Stimulated activated CD8-positive, alpha-beta memory T cell treated with anti-CD3 and anti-CD28 coated beads, Interleukin-4, amount 100 ng/mL, for 48 hours (primary cell): Measurements from ENCODE around the gene ROCK2.
"Not testable (repeated sequence)": the region's sequence is repeated elsewhere in the genome, so short reads cannot be mapped to it uniquely, and the experiment has no call there.

Experiments used
- DNase-seq: peaks from one replicate; pipeline ENCODE4 v3.0.0-alpha.2; 2020

Gene ROCK2

GRCh38 chr2:11305958-11306357 lies 38.5 kb downstream of the ROCK2 start:
- DNase-seq: no peak

GRCh38 chr2:11305338-11305737 lies 39.1 kb downstream of the ROCK2 start:
- no peak for DNase-seq

GRCh38 chr2:11304476-11304875 lies 40.0 kb downstream of the ROCK2 start:
- DNase-seq: no peak

GRCh38 chr2:11303290-11304013 lies 41.0 kb downstream of the ROCK2 start:
- DNase-seq: no peak

- DNase-seq: no peak
Observed at GRCh38 chr2:11299439-11299838, 45.0 kb downstream of the ROCK2 start.

- DNase-seq: no peak
Observed at GRCh38 chr2:11298592-11298991, 45.8 kb downstream of the ROCK2 start.

- no peak for DNase-seq
Observed at GRCh38 chr2:11296401-11296800, 48.0 kb downstream of the ROCK2 start.

GRCh38 chr2:11292464-11293255 lies 51.8 kb downstream of the ROCK2 start:
- DNase-seq: no peak

- no peak for DNase-seq
Observed at GRCh38 chr2:11290713-11291112, 53.7 kb downstream of the ROCK2 start.

GRCh38 chr2:11290211-11290610 lies 54.2 kb downstream of the ROCK2 start:
- DNase-seq: no peak

GRCh38 chr2:11288431-11288830 lies 56.0 kb downstream of the ROCK2 start:
- DNase-seq: no peak

- no peak for DNase-seq
Observed at GRCh38 chr2:11286749-11287148, 57.7 kb downstream of the ROCK2 start.

GRCh38 chr2:11286323-11286722 lies 58.1 kb downstream of the ROCK2 start:
- no peak for DNase-seq

GRCh38 chr2:11285499-11285898 lies 58.9 kb downstream of the ROCK2 start:
- no peak for DNase-seq

GRCh38 chr2:11281186-11281585 lies 63.2 kb downstream of the ROCK2 start:
- DNase-seq: no peak

- DNase-seq: no peak
Observed at GRCh38 chr2:11280713-11281112, 63.7 kb downstream of the ROCK2 start.

GRCh38 chr2:11279398-11279797 lies 65.0 kb downstream of the ROCK2 start:
- DNase-seq: no peak

GRCh38 chr2:11278219-11278618 lies 66.2 kb downstream of the ROCK2 start:
- no peak for DNase-seq

GRCh38 chr2:11275910-11276309 lies 68.5 kb downstream of the ROCK2 start:
- no peak for DNase-seq

- DNase-seq: no peak
Observed at GRCh38 chr2:11270891-11271290, 73.5 kb downstream of the ROCK2 start.

GRCh38 chr2:11267931-11268330 lies 76.5 kb downstream of the ROCK2 start:
- DNase-seq: no peak

- no peak for DNase-seq
Observed at GRCh38 chr2:11264818-11265217, 79.6 kb downstream of the ROCK2 start.

- no peak for DNase-seq
Observed at GRCh38 chr2:11264007-11264406, 80.4 kb downstream of the ROCK2 start.

GRCh38 chr2:11263177-11263576 lies 81.3 kb downstream of the ROCK2 start:
- no peak for DNase-seq

- not testable (repeated sequence) for DNase-seq
Observed at GRCh38 chr2:11262438-11262837, 82.0 kb downstream of the ROCK2 start.
